ENCODE measurements around the gene PRRG4. TPM values are rescaled to one million over a fixed set of nuclear protein-coding genes. Genes with fewer than 3 reads are reported as not detected.

The PRRG4 gene
- total and polyA plus RNA-seq, 2 experiments from 2014 or later, result 1.6 to 1.9 TPM

- H3F3A ChIP-seq (replicated peaks; ENCODE audit: low read depth), result 0 out of 2 replicates have a peak, but pooled peaks cover 11% of the 10 kb centered on the region
- H3K4me3 ChIP-seq, result peak overlapping the region; percentile 56
- DNase-seq (ENCODE audit: low spot score), result no peak
- H3K4me1 ChIP-seq (ENCODE audit: insufficient read depth), result peaks cover 43% of the 10 kb centered on the region
- H3K4me2 ChIP-seq, result peak overlapping the region; percentile 76; the same call in 1 of the 2 replicates
- TF ChIP-seq ZNF331 (CRISPR knock-in tag; IDR thresholded peaks at IDR 0.05; ENCODE audit: low read depth) (no peak), EZH2 (IDR thresholded peaks at IDR 0.05; ENCODE audit: low read depth, unreplicated experiment) (no peak), ZNF114 (CRISPR knock-in tag; IDR thresholded peaks at IDR 0.05) (no peak), JUNB (IDR thresholded peaks at IDR 0.05; ENCODE audit: unreplicated experiment) (no peak), POLR2AphosphoS5 (IDR thresholded peaks at IDR 0.05; ENCODE audit: low read depth) (no peak)
- ATAC-seq, result no peak
- Mint-ChIP-seq H3K9me3 (peaks cover 24% of the 10 kb centered on the region), H3K27ac (no peak overlapping the region), H3K4me1 (peaks cover 35% of the 10 kb centered on the region), H3K36me3 (ENCODE audit: low read depth) (peaks cover 48% of the 10 kb centered on the region), H3K4me3 (peak overlapping the region; percentile 94; the same call in 2 of the 3 replicates), H3K27me3 (ENCODE audit: insufficient read depth, low read depth, poor library complexity) (peaks cover 7% of the 10 kb centered on the region)
- H3K27ac ChIP-seq (ENCODE audit: low read depth), result no peak overlapping the region
- H3K79me2 ChIP-seq (replicated peaks; ENCODE audit: insufficient read depth), result peaks cover 53% of the 10 kb centered on the region
- H3K27me3 ChIP-seq (ENCODE audit: insufficient read depth), result no peaks in the 10 kb centered on the region
- H2AFZ ChIP-seq, result no peak overlapping the region
- no peaks in the 10 kb centered on the region; the same call in 1 of the 2 replicates for H3K36me3 ChIP-seq (ENCODE audit: insufficient read depth)
- peaks cover 27% of the 10 kb centered on the region for H4K20me1 ChIP-seq (replicated peaks; ENCODE audit: insufficient read depth)
- H3K9me2 ChIP-seq (ENCODE audit: insufficient read depth), result peaks cover 4% of the 10 kb centered on the region; the same call in 1 of the 2 replicates
These were observed 63.3 kb downstream of the PRRG4 start for GRCh38 chr11:32893093-32893342.

- peaks cover 58% of the 10 kb centered on the region for H3K79me2 ChIP-seq (replicated peaks; ENCODE audit: insufficient read depth)
- H3K36me3 Mint-ChIP-seq (ENCODE audit: low read depth), result peaks cover 48% of the 10 kb centered on the region
- H3K27ac Mint-ChIP-seq, result peak overlapping the region; percentile 95
- H3K9me3 Mint-ChIP-seq, result peaks cover 22% of the 10 kb centered on the region
- DNase-seq (ENCODE audit: low spot score) (peak; percentile 82), ATAC-seq (peak; percentile 45)
- peak overlapping the region; percentile 79 for H3K27ac ChIP-seq (ENCODE audit: low read depth)
- peak overlapping the region; percentile 76 for H3K4me2 ChIP-seq
- H3K4me1 Mint-ChIP-seq, result peaks cover 36% of the 10 kb centered on the region
- no peak overlapping the region for H2AFZ ChIP-seq
- H3K4me3 ChIP-seq, result peak overlapping the region; percentile 56
- peaks cover 8% of the 10 kb centered on the region for H3K27me3 Mint-ChIP-seq (ENCODE audit: insufficient read depth, low read depth, poor library complexity)
- peaks cover 30% of the 10 kb centered on the region for H4K20me1 ChIP-seq (replicated peaks; ENCODE audit: insufficient read depth)
- H3K4me3 Mint-ChIP-seq, result peak overlapping the region; percentile 94
- H3K9me2 ChIP-seq (ENCODE audit: insufficient read depth), result peaks cover 4% of the 10 kb centered on the region; the same call in 1 of the 2 replicates
- 0 out of 2 replicates have a peak, but pooled peaks cover 11% of the 10 kb centered on the region for H3F3A ChIP-seq (replicated peaks; ENCODE audit: low read depth)
- H3K36me3 ChIP-seq (ENCODE audit: insufficient read depth), result no peaks in the 10 kb centered on the region; the same call in 1 of the 2 replicates
- TF ChIP-seq CTCF (conservative IDR thresholded peaks at IDR 0.05; ENCODE audit: low read depth in 2 of 2) (peak; percentile 56 to 59), EZH2phosphoT487 (IDR thresholded peaks at IDR 0.05; ENCODE audit: unreplicated experiment) (no peak), JUNB (IDR thresholded peaks at IDR 0.05; ENCODE audit: unreplicated experiment) (no peak)
- H3K4me1 ChIP-seq (ENCODE audit: insufficient read depth), result peaks cover 44% of the 10 kb centered on the region
- no peaks in the 10 kb centered on the region for H3K27me3 ChIP-seq (ENCODE audit: insufficient read depth)
These were observed 63.8 kb downstream of the PRRG4 start for GRCh38 chr11:32893343-32894148.
